Measurements from ENCODE around the gene KIF26B.

Gene KIF26B

DNA sequence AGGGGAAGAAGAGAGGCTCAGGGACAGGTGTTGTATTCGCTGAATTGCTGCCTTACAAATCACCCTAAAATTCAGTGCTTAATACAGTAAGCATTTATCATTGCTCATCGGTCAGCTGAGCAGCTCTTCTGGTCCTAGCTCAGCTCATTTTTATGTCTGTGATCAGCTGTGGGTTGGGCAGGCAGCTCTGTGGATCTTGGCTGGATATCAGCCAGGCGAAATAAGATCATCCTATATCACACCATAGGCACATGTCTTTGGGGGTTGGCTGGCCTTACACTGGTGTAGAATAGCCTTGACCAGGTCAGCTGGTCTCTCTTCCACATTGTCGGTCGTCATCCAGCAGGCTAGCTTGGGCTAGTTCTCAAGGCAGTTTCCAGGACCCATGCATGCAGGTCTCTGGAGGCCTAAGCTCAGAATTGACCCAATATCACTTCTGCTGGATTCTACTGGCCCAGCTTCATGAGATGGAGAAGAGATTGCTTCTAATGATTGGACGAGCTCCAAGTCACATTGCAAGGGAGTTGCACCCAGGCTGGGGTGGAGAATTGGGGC is 448.6 kb downstream of the KIF26B start:
- Histone ChIP-seq H3K9ac (ENCODE audit: low read depth, low read length) (no peak overlapping the region), H3K36me3 (ENCODE audit: insufficient read depth, low read length) (no peaks in the 10 kb centered on the region), H3K9me3 (ENCODE audit: control insufficient read depth, insufficient read depth, low read length) (no peaks in the 10 kb centered on the region), H3K4me1 (ENCODE audit: insufficient read depth, low read length) (no peaks in the 10 kb centered on the region)

DNA sequence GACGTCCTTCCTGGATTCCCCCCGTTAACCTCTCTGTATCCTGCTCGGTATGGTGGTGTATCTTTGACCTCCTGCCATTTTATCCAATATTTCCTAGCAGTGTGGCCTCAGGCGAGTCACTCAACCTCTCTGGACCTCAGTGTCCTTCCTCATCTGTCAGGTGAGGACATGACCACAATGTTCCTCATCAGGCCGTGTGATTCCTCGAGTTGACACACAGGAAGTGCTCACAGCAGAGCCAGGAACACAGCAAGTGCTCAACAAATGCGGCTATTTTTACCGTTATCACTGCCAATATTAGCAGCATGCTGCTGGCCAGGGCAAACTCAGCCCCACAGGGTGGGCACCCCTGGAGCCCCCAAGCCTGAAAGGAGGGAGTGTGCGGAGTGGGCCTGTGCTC is 450.2 kb downstream of the KIF26B start:
- Histone ChIP-seq H3K9ac (ENCODE audit: low read depth, low read length) (no peak overlapping the region), H3K9me3 (ENCODE audit: control insufficient read depth, insufficient read depth, low read length) (no peaks in the 10 kb centered on the region), H3K36me3 (ENCODE audit: insufficient read depth, low read length) (no peaks in the 10 kb centered on the region), H3K4me1 (ENCODE audit: insufficient read depth, low read length) (no peaks in the 10 kb centered on the region)

DNA sequence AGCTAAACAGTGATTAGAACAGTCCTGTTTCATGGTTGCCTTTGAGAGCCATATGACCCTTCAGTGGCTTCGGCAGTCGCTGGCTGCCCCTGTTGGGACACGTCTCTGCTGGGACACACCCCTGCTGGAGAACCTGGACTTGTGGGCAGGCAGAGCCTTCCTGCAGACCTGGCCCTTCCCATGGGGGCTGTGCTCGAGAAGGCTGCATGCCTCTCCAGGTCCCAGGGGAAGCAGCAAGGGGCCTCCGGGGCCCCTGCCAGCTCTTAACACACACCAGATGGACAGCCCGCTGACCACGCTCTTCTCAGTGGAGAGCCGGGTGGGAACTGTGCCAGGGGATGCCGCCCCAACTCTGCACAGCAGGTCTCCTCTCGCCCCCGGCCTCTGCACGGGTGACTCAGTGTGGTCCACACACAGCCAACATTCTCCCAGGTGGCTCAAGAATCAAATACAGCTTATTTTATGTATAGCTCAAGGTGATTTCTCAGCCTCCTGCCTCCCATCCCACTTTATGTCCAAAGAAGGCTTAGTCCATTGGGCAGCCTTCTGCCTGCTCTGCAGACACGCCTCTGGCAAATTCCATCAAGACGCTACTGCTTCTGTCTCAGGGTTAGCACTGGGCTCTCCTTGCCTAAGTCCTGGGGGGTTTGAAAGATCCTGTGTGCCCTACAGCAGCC is 450.8 kb downstream of the KIF26B start:
- Histone ChIP-seq H3K9ac (ENCODE audit: low read depth, low read length) (no peak overlapping the region), H3K4me1 (ENCODE audit: insufficient read depth, low read length) (no peaks in the 10 kb centered on the region), H3K36me3 (ENCODE audit: insufficient read depth, low read length) (no peaks in the 10 kb centered on the region), H3K9me3 (ENCODE audit: control insufficient read depth, insufficient read depth, low read length) (no peaks in the 10 kb centered on the region)

DNA sequence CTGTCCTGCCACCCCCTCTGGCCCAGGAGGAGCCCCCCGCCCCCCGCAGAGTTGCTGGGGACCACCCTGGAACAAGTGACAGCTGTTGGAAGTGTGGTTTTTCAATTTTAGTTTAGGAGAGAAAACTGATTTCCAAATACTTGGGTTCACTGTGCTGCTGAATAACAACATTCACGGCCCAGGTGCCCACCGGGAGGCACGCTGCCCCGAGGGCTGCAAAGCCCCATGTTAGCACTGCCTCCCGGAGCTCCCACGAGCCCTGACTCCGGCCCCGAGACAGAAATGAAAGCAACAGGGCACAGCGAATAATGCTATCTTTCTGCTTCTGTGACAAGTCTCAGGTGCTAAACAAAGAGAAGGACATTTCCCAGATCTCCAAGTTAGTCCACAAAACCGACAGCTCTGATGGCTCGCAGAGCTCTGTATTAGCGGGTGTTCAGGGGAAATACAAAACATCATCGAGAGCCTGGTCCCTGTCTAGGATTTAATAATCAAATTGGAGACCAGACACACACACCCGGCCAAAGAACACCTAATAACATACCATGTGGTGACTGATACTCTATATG is 451.5 kb downstream of the KIF26B start:
- no peaks in the 10 kb centered on the region for H3K4me1 ChIP-seq (ENCODE audit: insufficient read depth, low read length)
- H3K9me3 ChIP-seq (ENCODE audit: control insufficient read depth, insufficient read depth, low read length): no peaks in the 10 kb centered on the region
- no peaks in the 10 kb centered on the region for H3K36me3 ChIP-seq (ENCODE audit: insufficient read depth, low read length)
- H3K9ac ChIP-seq (ENCODE audit: low read depth, low read length): no peak overlapping the region

DNA sequence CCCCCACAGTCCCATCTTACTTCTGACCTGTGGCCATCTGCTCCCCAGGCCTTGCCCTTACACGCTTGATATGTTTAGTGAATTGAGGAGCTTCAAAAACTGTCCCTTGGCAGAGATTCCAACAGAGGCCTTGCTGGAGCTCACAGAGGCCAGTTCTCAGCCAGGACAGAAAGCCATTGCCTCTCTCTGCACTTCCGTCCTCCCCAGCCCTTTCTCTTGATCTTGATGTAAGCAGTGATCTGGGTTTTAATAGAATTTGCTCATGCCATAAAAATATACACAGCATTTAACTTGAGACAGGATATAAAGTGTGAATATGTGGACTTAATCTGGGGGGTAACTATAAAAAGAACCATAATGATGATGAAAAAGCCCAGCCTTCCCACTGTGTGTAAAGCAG is 453.5 kb downstream of the KIF26B start:
- H3K9me3 ChIP-seq (ENCODE audit: control insufficient read depth, insufficient read depth, low read length): no peaks in the 10 kb centered on the region
- no peaks in the 10 kb centered on the region for H3K4me1 ChIP-seq (ENCODE audit: insufficient read depth, low read length)
- no peaks in the 10 kb centered on the region for H3K36me3 ChIP-seq (ENCODE audit: insufficient read depth, low read length)
- no peak overlapping the region for H3K9ac ChIP-seq (ENCODE audit: low read depth, low read length)

DNA sequence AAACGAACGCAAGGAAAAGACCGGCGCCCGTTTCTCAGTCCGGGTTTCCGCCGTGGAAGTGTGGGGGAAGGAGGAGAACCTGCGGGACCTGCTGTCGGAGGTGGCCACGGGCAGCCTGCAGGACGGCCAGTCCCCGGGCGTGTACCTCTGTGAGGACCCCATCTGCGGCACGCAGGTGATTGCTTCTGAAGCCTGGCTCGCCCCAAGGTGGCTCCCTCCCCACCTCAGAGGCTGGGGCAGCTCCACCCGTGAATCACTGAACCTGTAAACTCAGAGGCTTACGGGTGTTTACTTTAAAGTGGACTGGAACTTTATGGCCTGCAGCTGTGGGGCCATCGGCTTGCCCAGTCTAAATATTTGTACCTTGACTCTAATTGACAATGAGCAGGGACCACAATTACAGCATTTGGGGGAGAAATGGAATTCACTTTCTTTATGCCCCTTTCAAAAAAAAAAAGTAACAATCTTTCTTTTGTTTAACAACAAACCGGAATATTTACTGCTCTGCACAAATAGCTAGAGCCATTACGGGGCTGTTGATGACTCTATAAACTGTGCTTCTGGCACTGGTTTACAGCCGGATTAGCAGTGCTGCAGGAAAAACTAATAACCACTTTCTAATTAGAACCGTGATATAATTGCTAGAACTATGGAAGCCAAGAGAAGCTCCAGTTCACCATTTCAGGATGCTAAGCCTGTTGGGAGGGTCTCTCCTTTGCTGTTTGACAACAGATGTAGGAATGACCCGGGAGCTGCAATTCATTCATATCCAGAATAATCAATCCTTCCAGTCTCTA is 454.8 kb downstream of the KIF26B start:
- no peaks in the 10 kb centered on the region for H3K9me3 ChIP-seq (ENCODE audit: control insufficient read depth, insufficient read depth, low read length)
- no peak overlapping the region for H3K9ac ChIP-seq (ENCODE audit: low read depth, low read length)
- no peaks in the 10 kb centered on the region for H3K4me1 ChIP-seq (ENCODE audit: insufficient read depth, low read length)
- H3K36me3 ChIP-seq (ENCODE audit: insufficient read depth, low read length): no peaks in the 10 kb centered on the region

DNA sequence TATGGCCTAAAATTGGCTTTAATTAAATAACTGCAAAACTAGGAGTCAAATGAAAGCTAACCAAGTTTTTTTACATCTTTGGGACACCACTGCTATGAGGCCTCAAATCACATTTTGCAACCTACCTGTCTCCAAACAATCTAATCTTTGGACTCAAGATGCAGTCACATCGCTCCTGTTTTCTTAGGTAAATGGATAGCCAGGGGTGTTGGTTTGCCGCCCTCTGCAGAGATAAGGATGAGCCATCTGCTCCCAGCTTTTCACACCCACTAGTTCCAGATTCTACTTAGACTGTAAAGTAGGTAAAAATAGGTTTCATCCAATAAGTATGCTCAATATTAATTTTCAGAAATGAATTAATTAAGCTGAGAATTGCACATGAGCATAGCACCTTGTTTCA is 456.5 kb downstream of the KIF26B start:
- H3K4me1 ChIP-seq (ENCODE audit: insufficient read depth, low read length): no peaks in the 10 kb centered on the region
- H3K36me3 ChIP-seq (ENCODE audit: insufficient read depth, low read length): no peaks in the 10 kb centered on the region
- no peak overlapping the region for H3K9ac ChIP-seq (ENCODE audit: low read depth, low read length)
- H3K9me3 ChIP-seq (ENCODE audit: control insufficient read depth, insufficient read depth, low read length): no peaks in the 10 kb centered on the region

DNA sequence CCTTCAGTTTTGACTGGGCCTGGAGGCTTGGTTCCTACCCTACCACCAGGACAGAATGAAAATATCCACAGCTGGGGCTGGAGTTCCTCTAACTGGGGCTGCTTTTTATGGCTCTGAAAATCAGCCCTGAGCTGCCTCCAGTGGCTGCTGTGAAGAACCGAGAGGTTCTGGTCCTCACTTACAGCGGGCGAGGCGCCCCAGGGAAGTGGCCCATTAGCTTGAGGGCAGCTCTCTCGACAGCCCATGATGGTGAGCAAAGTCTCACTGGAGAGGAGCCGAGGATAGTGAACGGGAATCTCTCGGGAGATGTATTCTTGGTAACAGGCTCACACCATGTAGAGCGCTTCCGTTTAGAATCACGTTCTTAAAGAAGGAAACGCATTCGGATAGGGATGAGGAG is 459.7 kb downstream of the KIF26B start:
- Histone ChIP-seq H3K4me1 (ENCODE audit: insufficient read depth, low read length) (no peaks in the 10 kb centered on the region), H3K36me3 (ENCODE audit: insufficient read depth, low read length) (no peaks in the 10 kb centered on the region), H3K9me3 (ENCODE audit: control insufficient read depth, insufficient read depth, low read length) (no peaks in the 10 kb centered on the region), H3K9ac (ENCODE audit: low read depth, low read length) (no peak overlapping the region)

DNA sequence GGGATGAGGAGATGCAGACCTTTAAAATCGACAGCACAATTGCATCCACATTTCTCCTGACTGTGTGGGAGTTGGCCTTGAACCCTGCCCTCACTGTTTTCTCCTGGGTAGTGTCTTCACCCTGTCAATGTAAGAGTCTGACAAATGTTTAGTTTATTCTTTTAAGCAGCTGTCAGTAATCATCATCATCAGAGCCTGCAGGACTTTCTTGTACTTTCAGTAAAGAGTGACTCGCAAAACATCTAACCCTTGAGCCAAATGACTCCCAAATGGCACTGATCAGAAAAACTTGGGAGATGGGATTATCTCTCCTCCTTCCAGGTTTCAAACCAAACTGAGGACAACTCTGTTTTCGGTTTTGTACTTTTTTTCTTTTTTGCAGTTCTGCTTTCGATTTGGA is 460.2 kb downstream of the KIF26B start:
- no peak overlapping the region for H3K9ac ChIP-seq (ENCODE audit: low read depth, low read length)
- H3K4me1 ChIP-seq (ENCODE audit: insufficient read depth, low read length): no peaks in the 10 kb centered on the region
- H3K36me3 ChIP-seq (ENCODE audit: insufficient read depth, low read length): no peaks in the 10 kb centered on the region
- no peaks in the 10 kb centered on the region for H3K9me3 ChIP-seq (ENCODE audit: control insufficient read depth, insufficient read depth, low read length)

DNA sequence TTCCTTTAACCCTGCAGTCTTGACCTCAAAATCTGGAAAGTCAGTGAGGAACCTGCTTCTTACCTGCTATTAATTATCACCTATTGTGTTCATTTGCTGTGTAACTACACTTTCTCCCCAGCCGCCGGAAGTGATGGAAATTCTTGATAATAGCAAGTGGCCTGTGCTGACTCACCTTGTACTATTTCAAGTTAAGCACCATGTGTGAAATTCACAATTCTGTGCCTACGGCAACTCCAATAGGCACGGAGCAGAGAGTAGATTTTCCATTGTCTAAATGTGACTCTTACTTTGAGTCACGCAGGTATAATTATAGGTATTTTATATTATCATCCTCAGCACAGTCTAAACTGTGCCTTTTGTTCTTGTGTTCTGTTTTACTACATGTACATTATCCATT is 466.8 kb downstream of the KIF26B start:
- Histone ChIP-seq H3K36me3 (ENCODE audit: insufficient read depth, low read length) (no peaks in the 10 kb centered on the region), H3K9me3 (ENCODE audit: control insufficient read depth, insufficient read depth, low read length) (no peaks in the 10 kb centered on the region), H3K4me1 (ENCODE audit: insufficient read depth, low read length) (no peaks in the 10 kb centered on the region), H3K9ac (ENCODE audit: low read depth, low read length) (no peak overlapping the region)

DNA sequence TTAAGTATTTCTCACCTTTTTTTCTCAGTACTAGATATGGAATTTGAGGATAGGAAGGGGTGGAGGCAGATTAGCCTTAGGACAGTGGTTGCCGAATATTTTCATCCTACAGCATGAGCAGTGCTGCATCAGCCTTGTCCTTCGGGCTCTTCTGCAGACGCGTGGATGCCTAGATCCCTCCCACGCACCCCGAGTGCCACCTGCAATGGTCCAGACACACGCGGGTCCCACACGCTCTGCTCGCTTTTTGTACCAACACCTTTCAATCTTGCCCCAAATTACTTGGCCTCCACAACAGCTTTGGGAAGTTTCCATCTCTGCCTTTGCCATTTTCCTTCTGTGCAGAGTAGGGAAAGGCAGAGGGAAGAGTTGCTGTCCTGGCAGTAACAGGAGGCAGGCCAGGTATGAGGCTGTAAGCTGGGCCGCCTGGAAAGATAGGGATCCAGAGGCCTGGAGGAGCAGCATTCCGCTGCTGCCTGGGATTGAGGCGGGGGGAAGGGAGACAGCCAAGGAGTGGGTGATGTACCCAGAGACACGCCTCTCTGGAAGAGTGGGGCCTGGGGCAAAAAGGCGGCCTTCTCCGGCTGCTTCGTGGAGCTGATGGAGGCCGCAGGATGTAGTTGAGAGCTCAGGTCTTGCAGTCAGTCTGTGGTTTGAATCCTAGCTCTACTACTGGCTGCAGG is 467.7 kb downstream of the KIF26B start:
- Histone ChIP-seq H3K9ac (ENCODE audit: low read depth, low read length) (no peak overlapping the region), H3K9me3 (ENCODE audit: control insufficient read depth, insufficient read depth, low read length) (no peaks in the 10 kb centered on the region), H3K36me3 (ENCODE audit: insufficient read depth, low read length) (no peaks in the 10 kb centered on the region), H3K4me1 (ENCODE audit: insufficient read depth, low read length) (no peaks in the 10 kb centered on the region)

DNA sequence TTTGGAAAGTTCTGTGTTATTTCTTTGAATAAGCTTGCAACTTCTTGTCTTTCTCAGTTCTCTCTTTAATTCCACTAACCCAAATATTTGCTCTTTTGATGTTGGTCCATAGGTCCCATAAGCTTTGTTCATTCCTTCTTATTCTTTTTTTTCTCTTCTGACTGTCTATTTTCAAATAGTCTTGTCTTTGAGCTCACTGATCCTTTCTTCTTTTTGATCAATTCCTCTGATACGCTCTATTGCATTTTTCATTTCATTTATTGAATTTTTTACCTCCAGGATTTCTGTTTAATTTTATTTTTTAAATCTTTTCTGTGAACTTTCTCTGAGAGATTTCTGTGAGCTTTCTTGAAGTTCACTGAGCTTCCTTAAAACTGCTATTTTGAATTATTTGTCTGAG is 486.6 kb downstream of the KIF26B start:
- H3K9me3 ChIP-seq (ENCODE audit: control insufficient read depth, insufficient read depth, low read length): peaks cover 2% of the 10 kb centered on the region; the same call in 1 of the 2 replicates
- no peaks in the 10 kb centered on the region for H3K4me1 ChIP-seq (ENCODE audit: insufficient read depth, low read length)
- no peaks in the 10 kb centered on the region for H3K36me3 ChIP-seq (ENCODE audit: insufficient read depth, low read length)
- no peak overlapping the region for H3K9ac ChIP-seq (ENCODE audit: low read depth, low read length)

DNA sequence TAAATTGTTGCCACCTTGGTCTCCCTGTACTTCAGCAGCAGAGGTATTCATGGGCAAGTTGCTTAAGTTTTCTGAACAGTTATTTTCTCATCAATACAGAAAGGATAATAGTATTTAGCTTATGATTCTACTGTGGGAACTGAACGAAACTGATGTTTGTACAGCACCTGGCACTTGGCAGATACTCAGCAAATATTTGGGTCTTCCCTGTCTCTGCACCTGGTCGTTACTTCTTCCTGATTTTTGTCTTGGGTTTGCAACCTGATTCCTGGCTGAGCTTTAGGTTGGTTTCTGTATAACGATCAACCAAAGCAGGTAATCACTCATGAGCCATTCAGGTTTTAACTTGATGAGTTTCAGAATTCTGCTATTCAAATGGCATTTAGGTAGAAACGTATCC is 490.6 kb downstream of the KIF26B start:
- Histone ChIP-seq H3K9me3 (ENCODE audit: control insufficient read depth, insufficient read depth, low read length) (peaks cover 2% of the 10 kb centered on the region; the same call in 1 of the 2 replicates), H3K36me3 (ENCODE audit: insufficient read depth, low read length) (no peaks in the 10 kb centered on the region), H3K4me1 (ENCODE audit: insufficient read depth, low read length) (peaks cover 7% of the 10 kb centered on the region; the same call in 1 of the 2 replicates), H3K9ac (ENCODE audit: low read depth, low read length) (no peak overlapping the region)

DNA sequence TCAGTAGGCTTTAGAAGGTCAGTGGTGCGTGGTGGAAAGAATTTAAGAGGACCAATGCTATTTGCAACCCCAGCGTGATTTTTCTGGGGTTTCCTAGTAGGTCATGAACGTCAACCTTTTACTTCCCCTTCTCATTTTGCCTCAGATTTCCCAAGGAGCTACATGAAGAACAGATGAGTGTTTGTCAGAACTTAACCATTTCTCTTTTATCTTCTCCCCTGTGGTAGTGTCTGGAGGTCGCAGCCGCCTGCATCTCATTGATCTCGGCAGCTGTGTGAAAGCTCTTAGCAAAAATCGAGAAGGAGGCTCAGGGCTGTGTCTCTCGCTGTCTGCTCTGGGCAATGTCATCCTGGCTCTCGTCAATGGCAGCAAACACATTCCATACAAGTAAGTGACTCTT is 491.1 kb downstream of the KIF26B start:
- Histone ChIP-seq H3K9ac (ENCODE audit: low read depth, low read length) (no peak overlapping the region), H3K4me1 (ENCODE audit: insufficient read depth, low read length) (peaks cover 7% of the 10 kb centered on the region; the same call in 1 of the 2 replicates), H3K36me3 (ENCODE audit: insufficient read depth, low read length) (no peaks in the 10 kb centered on the region), H3K9me3 (ENCODE audit: control insufficient read depth, insufficient read depth, low read length) (peaks cover 2% of the 10 kb centered on the region; the same call in 1 of the 2 replicates)

Measured in ES-I3 (cell line).